Measurements from ENCODE around the gene ZBTB47.

The ZBTB47 gene

DNA sequence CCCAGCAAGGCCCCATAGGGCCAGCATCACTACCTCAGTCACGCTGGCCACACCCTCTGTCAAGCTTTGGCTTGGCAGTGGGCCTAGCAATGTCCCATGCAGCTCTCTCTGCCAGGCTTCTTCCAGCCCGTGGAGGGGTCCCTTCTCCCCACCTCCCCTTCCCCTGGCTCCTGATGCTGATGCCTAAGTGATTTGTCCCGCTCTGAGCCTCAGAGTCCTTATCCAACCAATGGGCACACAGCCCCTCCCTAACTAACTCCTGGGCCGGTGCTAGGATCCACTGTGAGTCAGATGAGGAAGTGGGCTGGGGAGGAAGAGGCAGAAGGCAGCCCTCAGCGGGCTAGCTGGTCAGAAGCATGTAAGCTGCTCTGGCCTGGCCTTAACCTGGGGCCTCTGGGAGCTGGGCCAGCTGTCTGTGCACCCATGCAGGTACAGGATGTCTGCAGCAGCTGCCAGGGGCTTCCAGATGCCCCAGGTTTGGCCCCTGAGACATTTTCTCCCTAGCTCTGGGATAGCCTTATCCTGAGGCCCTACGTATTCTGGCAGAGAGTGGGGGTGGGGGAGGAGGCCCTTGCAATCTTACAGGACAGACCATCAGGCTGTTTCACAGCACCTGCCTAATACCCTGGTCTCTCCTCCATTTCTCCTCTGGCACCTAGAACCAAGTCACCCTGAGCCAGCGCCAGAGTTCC is 740 bp upstream of the ZBTB47 start:
- no peak for DNase-seq (ENCODE audit: low read depth)

DNA sequence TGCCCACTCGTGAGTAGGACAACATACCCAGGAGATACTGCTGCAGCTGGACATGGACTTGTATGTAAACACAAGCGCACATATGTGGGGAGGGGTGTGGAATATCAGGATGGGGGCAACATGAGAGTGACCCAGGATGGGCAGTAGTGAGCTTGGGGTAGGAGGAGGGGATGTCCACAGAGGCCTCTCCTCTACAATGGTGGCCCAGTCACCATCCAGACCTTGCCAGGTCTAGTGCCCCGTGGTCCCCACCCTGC is 266 bp upstream of the ZBTB47 start:
- DNase-seq (ENCODE audit: low read depth): no peak

DNA sequence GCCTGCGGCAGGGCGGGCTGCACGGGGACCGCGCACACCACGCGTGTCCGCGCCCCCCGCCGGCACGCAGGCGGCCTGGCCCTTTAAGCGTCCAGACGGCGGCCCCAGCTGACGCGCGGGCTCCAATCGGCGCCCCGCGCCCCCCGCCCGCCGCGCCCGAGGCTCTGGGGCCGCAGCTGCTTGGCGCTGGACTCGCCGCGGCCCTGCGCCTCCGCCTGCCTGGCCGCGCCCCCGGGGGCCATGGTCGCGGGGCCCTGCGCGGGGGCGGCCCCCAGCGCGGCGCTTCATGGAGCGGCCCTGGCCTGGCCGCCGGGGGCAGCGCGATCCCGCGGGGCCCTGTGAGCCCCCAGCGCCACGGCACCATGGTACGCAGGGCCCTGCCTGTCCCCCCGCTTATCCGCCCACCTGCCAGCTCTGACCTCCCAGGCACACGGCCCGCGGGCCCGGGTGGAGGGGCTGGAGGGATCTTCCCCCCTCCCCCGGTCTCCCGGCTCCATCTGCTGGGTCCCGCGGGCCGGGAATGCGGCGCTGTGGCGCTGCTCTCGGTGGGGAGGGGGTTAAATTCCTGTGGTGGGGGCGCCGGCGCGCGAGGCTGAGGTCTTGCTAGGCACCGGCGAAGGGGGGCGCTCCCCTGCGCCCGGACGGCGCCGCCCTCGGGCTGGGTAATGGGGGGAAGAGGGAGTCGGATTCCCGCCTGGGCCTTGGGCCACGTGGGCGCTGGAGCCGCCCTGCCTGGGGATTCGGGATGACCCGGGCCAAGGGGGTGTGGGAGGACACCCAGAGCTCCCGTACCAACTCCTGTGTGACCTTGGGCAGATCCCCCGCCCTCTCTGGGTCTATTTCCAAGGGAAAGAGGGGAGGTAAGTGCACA is 1.1 kb downstream of the ZBTB47 start:
- no peak for DNase-seq (ENCODE audit: low read depth)

DNA sequence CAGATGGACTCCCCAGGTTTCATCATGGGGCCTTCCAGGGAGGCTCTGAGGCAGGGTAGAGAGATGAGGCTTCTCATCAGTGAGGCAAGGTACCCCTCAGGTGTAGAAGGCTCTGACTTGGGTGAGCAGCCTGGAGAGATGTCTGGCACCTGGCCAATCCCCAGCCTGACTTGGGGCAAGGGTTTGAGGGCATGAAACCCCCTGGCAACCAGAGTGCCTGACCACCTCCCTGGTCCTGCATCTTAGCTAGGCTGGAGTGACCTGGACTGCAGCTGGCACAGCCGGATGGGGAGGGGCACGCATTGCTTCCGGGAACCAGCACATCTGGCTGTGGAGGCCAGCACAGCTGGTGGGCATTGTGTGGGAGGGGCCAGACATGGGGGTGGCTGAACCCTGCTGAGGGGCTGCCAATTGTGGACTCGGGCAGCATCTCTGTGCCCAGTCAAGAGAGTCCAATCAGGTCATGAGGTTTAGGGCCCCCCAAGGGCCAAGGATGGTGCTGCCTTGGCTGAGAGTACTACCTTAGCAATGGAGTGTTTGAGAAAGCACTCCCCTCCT is 1.9 kb downstream of the ZBTB47 start:
- DNase-seq (ENCODE audit: low read depth): no peak

DNA sequence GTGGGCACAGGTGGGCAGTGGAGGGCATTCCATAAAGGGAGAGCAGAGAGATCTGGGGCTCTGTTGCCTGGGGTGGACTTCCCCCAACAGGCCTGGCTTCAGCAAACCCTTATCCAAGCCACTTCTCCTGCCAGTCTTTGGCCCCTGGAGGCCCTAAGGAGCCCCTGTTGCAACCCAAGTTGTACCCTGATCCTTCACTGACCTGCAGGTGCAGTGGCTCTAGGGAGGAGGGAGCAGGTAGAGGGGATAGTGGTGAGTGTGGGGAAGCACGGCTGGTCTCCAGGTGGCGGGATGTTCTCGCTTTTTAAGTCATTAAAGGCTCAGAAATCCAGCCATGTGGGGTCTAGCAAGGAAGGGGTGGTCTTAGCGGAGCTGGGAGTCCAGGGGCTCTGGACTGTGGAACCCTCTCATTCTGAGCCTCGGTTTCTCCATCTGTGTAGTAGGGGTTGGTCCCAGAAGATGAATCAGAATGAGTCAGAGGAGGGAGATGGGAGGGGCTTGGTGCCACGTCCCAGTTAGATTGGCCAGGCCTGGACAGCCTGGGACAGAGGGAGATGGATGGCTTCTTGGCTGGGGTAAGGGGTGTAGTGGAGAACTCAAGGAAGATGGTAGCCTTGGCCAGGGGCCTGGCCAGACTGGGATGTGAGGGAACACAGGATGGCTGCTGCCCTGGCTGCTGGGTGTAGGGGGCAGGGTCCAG is 2.6 kb downstream of the ZBTB47 start:
- no peak for DNase-seq (ENCODE audit: low read depth)

DNA sequence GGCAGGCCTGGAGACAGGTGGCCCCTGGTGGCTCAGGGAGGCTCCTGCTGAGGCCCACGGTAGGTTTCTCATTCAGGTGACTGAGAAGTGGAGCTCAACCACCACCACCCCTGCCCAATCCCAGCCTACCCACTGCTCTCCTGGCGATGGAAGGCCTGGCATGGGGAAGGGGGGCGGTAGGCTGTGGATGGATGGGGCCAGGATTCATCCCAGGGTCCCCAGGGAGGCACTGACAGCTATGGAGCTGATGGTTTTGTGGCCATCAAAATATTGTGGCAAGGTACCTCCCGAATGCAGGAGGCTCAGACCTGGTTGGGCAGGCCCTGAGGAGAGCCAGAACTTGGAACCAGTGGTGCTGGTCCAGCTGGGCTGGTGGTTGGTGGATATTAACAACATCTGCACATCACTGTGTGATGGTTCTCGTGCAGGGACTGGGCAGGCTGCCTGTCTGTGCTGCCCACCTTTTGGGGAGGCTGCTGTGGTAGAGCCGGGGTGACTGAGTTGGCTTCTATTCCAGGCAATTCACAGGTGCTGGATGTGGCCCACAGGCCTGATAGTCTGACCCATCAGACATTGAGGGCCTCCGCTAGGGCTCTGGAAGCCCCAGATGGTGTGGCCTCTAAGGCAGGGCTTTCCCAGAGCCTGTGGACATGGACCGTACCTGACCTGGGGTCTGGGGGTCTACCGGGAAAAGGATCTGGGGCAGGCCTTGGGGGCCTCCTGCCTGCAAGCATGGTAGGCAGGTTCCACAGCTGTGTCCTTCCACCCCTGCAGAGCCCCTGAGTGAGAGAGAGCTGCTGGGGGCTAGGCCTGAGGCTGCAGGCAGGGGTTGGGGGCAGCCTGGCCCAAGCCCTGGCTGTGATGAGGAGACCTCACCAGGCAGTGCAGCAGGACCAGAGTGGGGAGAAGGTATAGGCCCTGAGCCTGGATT is 3.4 kb downstream of the ZBTB47 start:
- DNase-seq (ENCODE audit: low read depth): no peak

DNA sequence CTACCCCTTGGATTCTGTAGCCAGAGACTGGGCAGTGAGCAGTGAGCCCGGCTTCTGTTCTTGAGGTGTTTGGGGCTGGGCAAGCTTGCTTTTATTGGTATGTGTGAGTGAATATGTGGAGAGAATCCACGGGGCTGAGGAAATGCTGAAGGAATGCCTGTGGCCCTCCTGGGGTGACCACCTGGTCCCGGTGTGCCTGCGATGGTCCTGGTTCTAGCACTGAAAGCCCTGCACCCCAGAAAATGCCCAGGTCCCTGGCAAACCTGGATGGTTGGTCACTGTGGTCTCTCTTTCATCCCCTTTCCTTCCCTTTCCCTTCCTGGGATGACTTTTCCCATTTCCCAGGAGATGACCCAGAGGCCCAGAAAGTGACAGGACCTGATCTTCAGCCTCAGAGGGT is 4.2 kb downstream of the ZBTB47 start:
- DNase-seq (ENCODE audit: low read depth): no peak

DNA sequence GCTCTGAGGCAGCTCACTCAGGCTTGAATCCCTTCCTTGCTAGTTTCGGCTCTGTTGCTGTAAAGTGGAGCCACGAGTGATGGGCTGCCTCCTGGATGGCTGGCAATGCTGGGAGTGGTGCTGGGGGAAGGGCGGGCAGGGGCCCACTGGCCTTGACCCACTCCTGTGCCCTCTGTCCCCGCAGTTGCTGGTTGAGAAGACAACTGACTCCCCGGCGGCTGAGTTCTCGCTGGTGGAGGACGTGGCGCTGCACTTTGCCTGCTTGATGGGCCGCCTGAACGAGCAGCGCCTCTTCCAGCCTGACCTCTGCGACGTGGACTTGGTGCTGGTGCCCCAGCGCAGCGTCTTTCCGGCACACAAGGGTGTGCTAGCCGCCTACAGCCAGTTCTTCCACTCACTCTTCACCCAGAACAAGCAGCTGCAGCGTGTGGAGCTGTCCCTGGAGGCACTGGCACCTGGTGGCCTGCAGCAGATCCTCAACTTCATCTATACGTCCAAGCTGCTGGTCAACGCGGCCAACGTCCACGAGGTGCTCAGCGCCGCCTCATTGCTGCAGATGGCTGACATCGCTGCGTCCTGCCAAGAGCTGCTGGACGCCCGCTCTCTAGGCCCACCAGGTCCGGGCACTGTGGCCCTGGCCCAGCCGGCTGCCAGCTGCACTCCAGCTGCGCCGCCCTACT is 4.7 kb downstream of the ZBTB47 start:
- no peak for DNase-seq (ENCODE audit: low read depth)

DNA sequence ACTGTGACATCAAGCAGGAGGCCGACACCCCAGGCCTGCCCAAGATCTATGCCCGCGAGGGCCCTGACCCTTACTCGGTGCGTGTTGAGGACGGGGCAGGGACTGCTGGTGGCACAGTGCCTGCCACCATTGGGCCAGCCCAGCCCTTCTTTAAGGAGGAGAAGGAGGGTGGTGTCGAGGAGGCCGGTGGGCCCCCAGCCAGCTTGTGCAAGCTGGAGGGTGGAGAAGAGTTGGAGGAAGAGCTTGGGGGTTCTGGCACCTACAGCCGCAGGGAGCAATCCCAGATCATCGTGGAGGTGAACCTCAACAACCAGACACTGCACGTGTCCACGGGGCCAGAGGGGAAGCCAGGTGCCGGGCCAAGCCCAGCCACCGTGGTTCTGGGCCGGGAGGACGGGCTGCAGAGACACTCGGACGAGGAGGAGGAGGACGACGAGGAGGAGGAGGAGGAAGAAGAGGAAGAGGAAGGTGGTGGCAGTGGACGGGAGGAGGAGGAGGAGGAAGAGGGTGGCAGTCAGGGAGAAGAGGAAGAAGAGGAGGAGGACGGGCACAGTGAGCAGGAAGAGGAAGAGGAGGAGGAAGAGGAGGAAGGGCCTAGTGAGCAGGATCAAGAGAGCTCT is 5.4 kb downstream of the ZBTB47 start:
- no peak for DNase-seq (ENCODE audit: low read depth)

DNA sequence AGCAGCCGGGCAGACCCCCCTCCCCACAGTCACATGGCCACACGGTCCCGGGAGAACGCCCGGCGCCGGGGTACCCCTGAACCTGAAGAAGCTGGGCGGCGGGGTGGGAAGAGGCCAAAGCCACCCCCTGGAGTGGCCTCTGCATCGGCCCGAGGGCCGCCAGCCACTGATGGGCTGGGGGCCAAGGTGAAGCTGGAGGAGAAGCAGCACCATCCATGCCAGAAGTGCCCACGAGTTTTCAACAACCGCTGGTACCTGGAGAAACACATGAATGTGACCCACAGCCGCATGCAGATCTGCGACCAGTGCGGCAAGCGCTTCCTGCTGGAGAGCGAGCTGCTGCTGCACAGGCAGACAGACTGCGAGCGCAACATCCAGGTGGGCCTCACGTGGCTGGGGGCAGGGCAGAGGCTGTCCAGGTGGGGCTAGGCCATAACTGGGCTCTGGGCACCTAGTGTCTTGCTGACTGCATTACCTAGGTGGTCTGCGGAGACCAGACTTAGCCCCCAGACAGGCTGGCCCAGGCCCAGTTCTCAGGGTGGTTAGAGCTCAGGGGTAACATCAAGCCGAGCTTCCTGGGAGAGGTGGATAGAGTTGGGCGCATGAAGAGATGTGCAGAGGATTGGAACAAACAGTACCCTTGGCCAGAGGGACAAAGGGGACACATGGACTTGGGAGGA is 6.1 kb downstream of the ZBTB47 start:
- DNase-seq (ENCODE audit: low read depth): no peak

DNA sequence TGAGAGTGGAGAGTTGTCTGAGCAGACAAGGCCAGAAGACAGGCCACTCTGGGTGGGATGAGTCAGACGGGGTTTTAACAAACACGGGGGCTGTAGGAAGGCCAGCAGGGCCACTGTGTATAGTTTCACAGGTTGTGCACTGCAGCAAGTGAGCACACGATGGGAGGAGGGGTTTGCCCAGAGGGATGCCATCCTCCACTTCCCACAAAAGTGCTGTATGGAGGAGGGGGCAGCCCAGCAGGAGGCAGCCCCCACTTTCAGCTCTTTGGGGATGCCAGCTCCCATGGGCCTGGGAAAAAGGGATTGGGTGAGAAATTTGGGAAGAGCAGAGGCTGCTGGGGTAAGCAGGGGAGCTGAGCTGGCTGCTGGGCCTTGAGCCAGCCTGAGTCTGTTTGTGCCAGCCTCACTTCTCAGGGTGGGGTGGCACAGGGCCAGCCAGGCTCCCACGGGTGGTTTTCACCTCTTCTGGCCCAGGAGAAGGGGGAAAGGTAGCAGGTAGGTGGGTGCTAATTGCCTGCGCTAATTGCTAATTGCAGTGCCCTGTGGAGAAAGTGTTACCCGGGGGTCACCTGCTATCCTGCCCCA is 6.7 kb downstream of the ZBTB47 start:
- no peak for DNase-seq (ENCODE audit: low read depth)

DNA sequence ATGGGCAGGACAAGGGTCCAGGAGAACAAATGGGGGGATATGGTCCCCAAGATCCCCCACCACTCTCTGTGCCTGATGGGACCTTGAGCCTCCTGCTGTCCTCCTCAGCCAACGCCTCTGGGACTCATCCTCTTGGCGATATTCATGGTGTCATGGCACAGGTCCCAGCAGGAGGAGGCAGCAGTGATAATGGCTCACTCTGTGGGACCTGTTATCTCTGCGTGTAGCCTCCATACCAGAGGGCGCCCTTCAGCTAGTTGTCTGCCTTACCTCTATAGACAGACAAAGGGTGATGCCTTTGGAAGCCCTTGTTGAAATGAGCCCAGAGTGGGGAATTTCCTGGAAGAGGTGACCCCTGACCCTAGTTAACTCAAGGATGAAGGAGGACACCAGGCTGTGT is 7.4 kb downstream of the ZBTB47 start:
- no peak for DNase-seq (ENCODE audit: low read depth)

DNA sequence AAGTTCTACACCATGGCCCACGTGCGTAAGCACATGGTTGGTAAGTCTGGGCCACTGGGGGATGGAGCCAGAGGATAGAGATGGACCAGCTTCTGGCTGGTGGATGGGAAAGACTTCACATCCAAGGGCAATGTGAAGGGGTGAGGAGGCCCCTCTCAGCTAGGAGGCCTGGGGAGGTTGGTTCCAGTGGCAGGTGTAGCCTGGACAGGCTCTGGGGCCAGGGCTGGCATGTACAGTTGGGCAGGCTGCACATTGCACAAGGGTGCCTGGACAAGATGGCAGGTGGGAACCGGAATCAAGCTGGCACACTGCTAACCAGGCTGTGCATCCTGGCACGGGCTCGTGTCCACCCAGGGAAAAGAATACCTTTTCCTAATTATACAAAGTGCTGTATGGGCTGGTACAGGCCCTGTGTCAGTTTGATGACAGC is 8.1 kb downstream of the ZBTB47 start:
- DNase-seq (ENCODE audit: low read depth): no peak

DNA sequence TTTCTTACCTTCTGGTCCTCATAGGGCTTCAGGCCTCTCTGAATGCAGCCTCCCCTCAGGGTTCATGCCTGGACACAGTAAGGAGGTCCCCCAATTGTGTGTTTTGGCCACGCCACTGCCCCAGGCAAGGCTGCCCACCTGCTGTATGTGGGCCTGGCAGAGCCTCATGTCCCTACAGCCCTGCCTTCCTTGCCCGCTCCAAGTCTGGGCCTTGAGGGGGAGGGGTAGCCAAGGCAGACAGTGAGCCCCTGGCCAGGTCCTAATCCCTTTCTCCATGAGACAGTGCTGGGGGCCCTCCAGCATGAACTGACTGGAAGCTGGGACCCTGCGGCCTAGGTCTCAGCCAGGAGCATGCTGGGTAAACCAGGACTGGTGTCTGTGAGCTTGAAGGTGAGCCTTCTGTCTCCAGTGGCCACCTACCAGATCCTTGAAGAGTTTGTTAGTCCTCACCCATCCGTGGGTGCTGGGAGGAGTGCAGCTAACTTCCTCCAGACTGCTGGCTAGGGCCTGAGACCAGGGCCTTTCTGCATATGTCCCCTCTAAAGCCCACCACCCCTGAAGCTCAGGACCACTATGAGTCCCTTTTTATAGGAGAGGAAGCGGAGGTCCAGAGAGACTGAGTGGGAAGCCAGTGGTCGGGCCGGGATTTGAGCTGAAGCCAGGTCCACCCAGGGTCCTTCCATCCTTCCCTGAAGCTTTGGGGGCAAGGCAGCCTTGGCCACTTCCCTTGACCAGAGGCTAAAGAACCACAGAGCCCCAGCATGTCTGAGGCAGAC is 8.7 kb downstream of the ZBTB47 start:
- no peak for DNase-seq (ENCODE audit: low read depth)

DNA sequence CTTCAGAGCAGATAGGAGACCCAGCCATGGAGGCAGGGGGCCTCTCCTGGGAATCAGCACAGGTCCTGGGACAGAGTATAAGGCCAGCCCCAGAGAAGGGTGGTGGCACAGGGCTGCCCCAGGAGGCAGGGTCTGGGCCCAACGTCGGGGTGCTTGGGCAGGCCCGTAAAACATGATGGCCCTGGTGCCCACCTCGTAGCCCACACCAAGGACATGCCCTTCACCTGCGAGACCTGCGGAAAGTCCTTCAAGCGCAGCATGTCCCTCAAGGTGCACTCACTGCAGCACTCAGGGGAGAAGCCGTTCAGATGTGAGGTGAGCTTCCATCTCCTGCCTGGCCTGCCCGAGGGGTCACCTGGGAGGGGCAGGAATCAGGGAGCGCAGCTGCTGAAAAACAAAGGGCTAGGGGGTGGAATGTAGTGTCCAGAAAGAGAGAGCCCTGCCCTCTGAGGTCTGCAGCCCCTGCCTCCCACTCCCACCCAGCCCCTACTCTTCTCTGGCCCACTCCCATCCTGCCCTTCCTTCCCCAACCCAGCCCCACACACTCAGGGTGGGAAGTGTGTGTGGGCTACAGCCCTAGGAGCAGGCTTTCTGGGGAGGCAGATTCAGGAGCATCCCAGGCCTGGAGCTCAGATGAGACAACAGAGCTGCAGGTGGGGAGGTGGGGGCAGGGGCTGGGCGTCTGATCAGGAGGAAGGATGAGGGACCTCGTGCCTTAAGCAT is 9.5 kb downstream of the ZBTB47 start:
- DNase-seq (ENCODE audit: low read depth): no peak

DNA sequence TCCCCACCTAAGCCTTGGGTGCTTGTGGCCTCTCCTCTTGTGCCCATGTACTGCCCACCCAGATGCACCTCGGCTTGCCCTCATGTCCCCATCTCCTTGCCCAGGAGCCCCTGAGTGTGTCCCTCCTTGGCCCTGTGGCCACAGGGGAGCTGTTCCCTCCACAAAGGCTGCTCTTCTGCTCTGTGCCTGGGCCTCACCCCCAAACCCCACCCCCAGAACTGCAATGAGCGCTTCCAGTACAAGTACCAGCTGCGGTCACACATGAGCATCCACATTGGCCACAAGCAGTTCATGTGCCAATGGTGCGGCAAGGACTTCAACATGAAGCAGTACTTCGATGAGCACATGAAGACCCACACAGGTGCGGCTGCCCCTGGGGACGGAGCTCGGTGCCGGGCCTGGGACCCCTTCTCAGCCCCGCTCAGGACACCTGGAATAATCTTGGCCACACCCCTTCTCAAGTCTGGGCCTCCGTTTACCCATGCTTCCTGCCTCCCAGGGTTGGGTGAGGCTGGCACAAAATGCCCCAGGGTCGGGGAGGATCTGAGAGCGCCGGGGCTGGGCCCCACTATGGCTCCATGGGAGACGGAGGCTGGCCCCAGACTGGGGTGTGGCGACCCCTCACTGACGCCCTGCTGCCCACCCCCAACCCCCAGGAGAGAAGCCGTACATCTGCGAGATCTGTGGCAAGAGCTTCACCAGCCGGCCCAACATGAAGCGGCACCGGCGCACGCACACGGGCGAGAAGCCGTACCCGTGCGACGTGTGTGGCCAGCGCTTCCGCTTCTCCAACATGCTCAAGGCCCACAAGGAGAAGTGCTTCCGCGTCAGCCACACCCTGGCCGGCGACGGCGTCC is 10.3 kb downstream of the ZBTB47 start:
- no peak for DNase-seq (ENCODE audit: low read depth)

DNA sequence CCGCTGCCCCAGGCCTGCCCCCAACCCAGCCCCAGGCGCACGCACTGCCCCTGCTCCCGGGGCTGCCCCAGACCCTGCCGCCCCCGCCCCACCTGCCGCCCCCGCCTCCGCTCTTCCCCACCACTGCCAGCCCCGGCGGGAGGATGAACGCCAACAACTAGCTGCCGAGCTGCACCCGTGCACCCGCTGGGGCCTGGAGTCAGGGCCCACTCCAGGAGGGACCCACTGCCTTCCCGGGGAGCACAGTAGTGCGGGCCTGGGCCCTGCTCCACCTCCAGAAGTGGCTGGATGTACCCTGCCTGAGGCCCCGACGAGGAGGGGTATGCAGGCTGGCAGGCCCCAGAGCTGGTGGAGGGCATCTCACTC is 10.9 kb downstream of the ZBTB47 start:
- DNase-seq (ENCODE audit: low read depth): no peak

Data from activated T-helper 1 cell treated with Interleukin-2 at 50 U/mL for 16 hours (primary cell).